ENCODE data around the gene MPP7.

DNA sequence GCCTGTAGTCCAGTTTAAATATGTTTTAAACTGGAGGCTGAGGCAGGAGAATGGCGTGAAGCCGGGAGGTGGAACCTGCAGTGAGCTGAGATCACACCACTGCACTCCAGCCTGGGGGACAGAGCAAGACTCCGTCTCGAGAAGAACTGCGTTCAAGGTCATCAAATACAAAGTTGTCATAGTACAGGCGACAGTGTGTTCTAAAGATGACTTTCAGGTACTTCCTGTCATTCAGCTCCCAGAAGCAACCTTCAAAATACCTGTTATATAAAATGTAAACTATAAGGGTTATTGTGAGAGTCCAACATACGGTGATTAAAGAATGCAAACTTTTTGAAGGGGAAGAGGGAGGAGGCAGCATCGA, 8.7 kb downstream of the MPP7 start:
- TF ChIP-seq, protein P1, sequence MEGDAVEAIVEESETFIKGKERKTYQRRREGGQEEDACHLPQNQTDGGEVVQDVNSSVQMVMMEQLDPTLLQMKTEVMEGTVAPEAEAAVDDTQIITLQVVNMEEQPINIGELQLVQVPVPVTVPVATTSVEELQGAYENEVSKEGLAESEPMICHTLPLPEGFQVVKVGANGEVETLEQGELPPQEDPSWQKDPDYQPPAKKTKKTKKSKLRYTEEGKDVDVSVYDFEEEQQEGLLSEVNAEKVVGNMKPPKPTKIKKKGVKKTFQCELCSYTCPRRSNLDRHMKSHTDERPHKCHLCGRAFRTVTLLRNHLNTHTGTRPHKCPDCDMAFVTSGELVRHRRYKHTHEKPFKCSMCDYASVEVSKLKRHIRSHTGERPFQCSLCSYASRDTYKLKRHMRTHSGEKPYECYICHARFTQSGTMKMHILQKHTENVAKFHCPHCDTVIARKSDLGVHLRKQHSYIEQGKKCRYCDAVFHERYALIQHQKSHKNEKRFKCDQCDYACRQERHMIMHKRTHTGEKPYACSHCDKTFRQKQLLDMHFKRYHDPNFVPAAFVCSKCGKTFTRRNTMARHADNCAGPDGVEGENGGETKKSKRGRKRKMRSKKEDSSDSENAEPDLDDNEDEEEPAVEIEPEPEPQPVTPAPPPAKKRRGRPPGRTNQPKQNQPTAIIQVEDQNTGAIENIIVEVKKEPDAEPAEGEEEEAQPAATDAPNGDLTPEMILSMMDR (optimal IDR thresholded peaks at IDR 0.05 in 1 of 3, IDR thresholded peaks at IDR 0.05 in 1 of 3, conservative IDR thresholded peaks at IDR 0.05 in 1 of 3; ENCODE audit: extremely low read depth in 1 of 3, insufficient read depth in 2 of 3, low read length in 3 of 3): no peak
- TF ChIP-seq EZH2 (IDR thresholded peaks at IDR 0.05; ENCODE audit: low read length): no peak

All from keratinocyte (primary cell).